GM18505 (cell line): ENCODE data around the gene TMEM239.
"Not testable (repeated sequence)": the region's sequence is repeated elsewhere in the genome, so short reads cannot be mapped to it uniquely, and the experiment has no call there.

Source experiments
- ATAC-seq: cut with Tn5 transposase; IDR thresholded peaks from one replicate; pipeline ENCODE4 v1.9.1; 2021; ENCODE audit not compliant: unreplicated experiment
- POLR2A ChIP-seq: IDR thresholded peaks from 4 replicates; pipeline ENCODE4 v1.6.1; 2011; ENCODE audit warnings: borderline replicate concordance; ENCODE audit not compliant: insufficient read depth, insufficient read length; ENCODE audit errors: extremely low read depth

TMEM239 gene

GRCh38 chr20:2820896-2821869, 5.0 kb downstream of the TMEM239 start:
- ATAC-seq: no peak
- TF ChIP-seq POLR2A: no peak

GRCh38 chr20:2822073-2822472, 5.9 kb downstream of the TMEM239 start:
- TF ChIP-seq POLR2A: no peak
- ATAC-seq: no peak

- no peak for ATAC-seq
- TF ChIP-seq POLR2A: no peak
These were observed 9.6 kb downstream of the TMEM239 start for GRCh38 chr20:2825761-2826160.

- no peak for ATAC-seq
- TF ChIP-seq POLR2A: no peak
These were observed 10.5 kb downstream of the TMEM239 start for GRCh38 chr20:2826655-2827054.

- no peak for ATAC-seq
- TF ChIP-seq POLR2A: no peak
These were observed 13.2 kb downstream of the TMEM239 start for GRCh38 chr20:2829376-2829775.

- not testable (repeated sequence) for ATAC-seq
These were observed 15.0 kb downstream of the TMEM239 start for GRCh38 chr20:2831206-2831605.

GRCh38 chr20:2833761-2834160, 17.6 kb downstream of the TMEM239 start:
- no peak for ATAC-seq
- no peak for TF ChIP-seq POLR2A

- TF ChIP-seq POLR2A: no peak
- no peak for ATAC-seq
These were observed 18.4 kb downstream of the TMEM239 start for GRCh38 chr20:2834401-2835110.

GRCh38 chr20:2835331-2835796, 19.2 kb downstream of the TMEM239 start:
- no peak for TF ChIP-seq POLR2A
- ATAC-seq: no peak

GRCh38 chr20:2836035-2836434, 19.9 kb downstream of the TMEM239 start:
- no peak for ATAC-seq
- TF ChIP-seq POLR2A: no peak

- TF ChIP-seq POLR2A: no peak
These were observed 21.2 kb downstream of the TMEM239 start for GRCh38 chr20:2837221-2837960.

GRCh38 chr20:2838170-2838797, 22.1 kb downstream of the TMEM239 start:
- TF ChIP-seq POLR2A: no peak
- ATAC-seq: no peak

More at GRCh38 chr20:2837221-2837960, 21.2 kb downstream of the TMEM239 start:
- no peak for ATAC-seq
